ENCODE results near the gene GTF2A1L. TPM values are rescaled to one million over a fixed set of nuclear protein-coding genes. Genes with fewer than 3 reads are reported as not detected.

GTF2A1L gene
- total and polyA plus RNA-seq, 10 of the 15 experiments (the other 5 are each of a cell fraction or from before 2014, with no cell fraction given) = not detected

Small RNA genes lying within 50 kb of the gene (small RNA-seq; reads per million reads assigned to genes)
- not detected for gene TPT1P11

Other genes with a start within 250 kb of the GTF2A1L start
- gene PPP1R21, start 177.1 kb upstream of the GTF2A1L start, total RNA-seq (2014; rRNA removed) = 16.3 and 17.3 TPM in 2 replicates
- gene PPP1R21, start 177.1 kb upstream of the GTF2A1L start, total RNA-seq (2014; rRNA removed; fragmentation: Illumina TruSeq; extraction: Trizol) = 18.6 and 20.2 TPM in 2 replicates
- gene PPP1R21, start 177.1 kb upstream of the GTF2A1L start, total RNA-seq (2021) = 20.2 and 20.4 TPM in 2 replicates
- gene PPP1R21, start 177.1 kb upstream of the GTF2A1L start, polyA plus RNA-seq (2011; rRNA removed) = 33.9 and 48.3 TPM in 2 replicates
- 27.8 and 37.0 TPM in 2 replicates for gene PPP1R21, start 177.1 kb upstream of the GTF2A1L start, polyA plus RNA-seq (2014; fragmentation: Illumina TruSeq; extraction: Trizol)
- gene PPP1R21, start 177.1 kb upstream of the GTF2A1L start, polyA plus RNA-seq (2014; fragmentation: Nextera tagmentation; extraction: Ambion mirVana) = 10 to 100 TPM; 15.0 to 19.9 TPM
- 14.0 and 18.2 TPM in 2 replicates for gene PPP1R21, start 177.1 kb upstream of the GTF2A1L start, polyA plus RNA-seq (2014; rRNA removed)
- gene PPP1R21, start 177.1 kb upstream of the GTF2A1L start, polyA plus RNA-seq (2016; fragmentation: Nextera tagmentation; extraction: Ambion mirVana) = 10 to 100 TPM; 23.3 to 23.4 TPM
- gene STON1, start 87.7 kb upstream of the GTF2A1L start, total RNA-seq (2014; rRNA removed) = 0.11 and 0.27 TPM in 2 replicates
- 0.18 and 0.23 TPM in 2 replicates for gene STON1, start 87.7 kb upstream of the GTF2A1L start, total RNA-seq (2014; rRNA removed; fragmentation: Illumina TruSeq; extraction: Trizol)
- 0.82 and 0.90 TPM in 2 replicates for gene STON1, start 87.7 kb upstream of the GTF2A1L start, total RNA-seq (2021)
- gene STON1, start 87.7 kb upstream of the GTF2A1L start, polyA plus RNA-seq (2011; rRNA removed) = 0.26 and 0.29 TPM in 2 replicates
- gene STON1, start 87.7 kb upstream of the GTF2A1L start, polyA plus RNA-seq (2014; fragmentation: Illumina TruSeq; extraction: Trizol) = 0.08 and 0.32 TPM in 2 replicates
- gene STON1, start 87.7 kb upstream of the GTF2A1L start, polyA plus RNA-seq (2014; fragmentation: Nextera tagmentation; extraction: Ambion mirVana) = under 1 TPM in 1 of 2 experiments, not detected in 1; 0.11 TPM
- gene STON1, start 87.7 kb upstream of the GTF2A1L start, polyA plus RNA-seq (2014; rRNA removed) = 0.51 and 0.91 TPM in 2 replicates
- gene STON1, start 87.7 kb upstream of the GTF2A1L start, polyA plus RNA-seq (2016; fragmentation: Nextera tagmentation; extraction: Ambion mirVana) = under 1 TPM in 1 of 2 experiments, not detected in 1; 0.12 TPM
- gene LHCGR, start 137.9 kb downstream of the GTF2A1L start, total RNA-seq (2014; rRNA removed) = 0.23 and 0.27 TPM in 2 replicates
- 0.13 and 0.23 TPM in 2 replicates for gene LHCGR, start 137.9 kb downstream of the GTF2A1L start, total RNA-seq (2014; rRNA removed; fragmentation: Illumina TruSeq; extraction: Trizol)
- gene LHCGR, start 137.9 kb downstream of the GTF2A1L start, total RNA-seq (2021) = 0.11 TPM in 1 of 2 replicates, not detected in the other
- 0.03 TPM in 1 of 2 replicates, not detected in the other for gene LHCGR, start 137.9 kb downstream of the GTF2A1L start, polyA plus RNA-seq (2011; rRNA removed)
- gene LHCGR, start 137.9 kb downstream of the GTF2A1L start, polyA plus RNA-seq (2014; fragmentation: Illumina TruSeq; extraction: Trizol) = 0.09 and 0.36 TPM in 2 replicates
- gene LHCGR, start 137.9 kb downstream of the GTF2A1L start, polyA plus RNA-seq (2014; fragmentation: Nextera tagmentation; extraction: Ambion mirVana) = under 1 TPM in 1 of 2 experiments, not detected in 1; 0.02 TPM
- 1.9 TPM in 1 of 2 replicates, not detected in the other for gene LHCGR, start 137.9 kb downstream of the GTF2A1L start, polyA plus RNA-seq (2014; rRNA removed)
- gene LHCGR, start 137.9 kb downstream of the GTF2A1L start, polyA plus RNA-seq (2016; fragmentation: Nextera tagmentation; extraction: Ambion mirVana) = not detected